Activated T-helper 17 cell treated with anti-CD3 and anti-CD28 coated beads, Interleukin-2, amount 50 U/mL, for 72 hours (primary cell): ENCODE data around the gene FBXW8. TPM values are rescaled to one million over a fixed set of nuclear protein-coding genes. Genes with fewer than 3 reads are reported as not detected.
"Not testable (repeated sequence)": the region's sequence is repeated elsewhere in the genome, so short reads cannot be mapped to it uniquely, and the experiment has no call there.

Experiments
- ATAC-seq: fragments of 150-1000 bp; cut with Tn5 transposase; replicated peaks from 2 replicates; pipeline ENCODE4 v1.10.0; 2021; ENCODE audit warnings: mild to moderate bottlenecking, moderate library complexity
- H3K27ac Mint-ChIP-seq: one replicate; pipeline ENCODE4 v1.8.0; 2022; ENCODE audit warnings: mixed read lengths
- H3K27me3 Mint-ChIP-seq: one replicate; pipeline ENCODE4 v1.8.0; 2022; ENCODE audit warnings: mixed read lengths
- H3K36me3 Mint-ChIP-seq: one replicate; pipeline ENCODE4 v1.8.0; 2022; ENCODE audit warnings: low read depth, mild to moderate bottlenecking, mixed read lengths
- H3K4me1 Mint-ChIP-seq: one replicate; pipeline ENCODE4 v1.8.0; 2022; ENCODE audit warnings: mixed read lengths
- H3K4me3 Mint-ChIP-seq: one replicate; pipeline ENCODE4 v1.8.0; 2022; ENCODE audit warnings: mild to moderate bottlenecking, mixed read lengths
- H3K9me3 Mint-ChIP-seq: one replicate; pipeline ENCODE4 v1.8.0; 2022; ENCODE audit warnings: mixed read lengths
- total RNA-seq, 2 donors: library from RNA; stranded (reverse); gene quantifications; one replicate each; pipeline ENCODE4 v1.2.3, GENCODE V29; 2022

FBXW8 gene
- total RNA-seq, 2 donors from 2014 or later, result 2.4 to 8.8 TPM

GRCh38 chr12:117053597-117054201, 142.9 kb downstream of the FBXW8 start:
- H3K36me3 Mint-ChIP-seq, result no peaks in the 10 kb centered on the region
- H3K4me3 Mint-ChIP-seq, result no peak overlapping the region
- no peak overlapping the region for H3K27ac Mint-ChIP-seq
- H3K4me1 Mint-ChIP-seq, result no peaks in the 10 kb centered on the region
- H3K27me3 Mint-ChIP-seq, result no peaks in the 10 kb centered on the region
- H3K9me3 Mint-ChIP-seq, result no peaks in the 10 kb centered on the region
- ATAC-seq, result no peak

GRCh38 chr12:117054279-117054678, 143.5 kb downstream of the FBXW8 start:
- H3K9me3 Mint-ChIP-seq, result no peaks in the 10 kb centered on the region
- no peak for ATAC-seq
- no peaks in the 10 kb centered on the region for H3K36me3 Mint-ChIP-seq
- H3K4me3 Mint-ChIP-seq, result no peak overlapping the region
- H3K27me3 Mint-ChIP-seq, result no peaks in the 10 kb centered on the region
- no peaks in the 10 kb centered on the region for H3K4me1 Mint-ChIP-seq
- H3K27ac Mint-ChIP-seq, result no peak overlapping the region

GRCh38 chr12:117057626-117058025, 146.9 kb downstream of the FBXW8 start:
- H3K27ac Mint-ChIP-seq, H3K9me3 Mint-ChIP-seq, H3K4me1 Mint-ChIP-seq, H3K4me3 Mint-ChIP-seq, H3K27me3 Mint-ChIP-seq, H3K36me3 Mint-ChIP-seq, ATAC-seq: not testable (repeated sequence)

- no peak overlapping the region for H3K27ac Mint-ChIP-seq
- no peak overlapping the region for H3K4me3 Mint-ChIP-seq
Observed at GRCh38 chr12:117058442-117059072, 147.8 kb downstream of the FBXW8 start.

GRCh38 chr12:117059156-117059555, 148.4 kb downstream of the FBXW8 start:
- H3K27ac Mint-ChIP-seq, result no peak overlapping the region
- no peak for ATAC-seq
- H3K4me3 Mint-ChIP-seq, result no peak overlapping the region
- H3K36me3 Mint-ChIP-seq, result no peaks in the 10 kb centered on the region
- no peaks in the 10 kb centered on the region for H3K9me3 Mint-ChIP-seq
- no peaks in the 10 kb centered on the region for H3K27me3 Mint-ChIP-seq
- peaks cover 14% of the 10 kb centered on the region for H3K4me1 Mint-ChIP-seq

More at GRCh38 chr12:117058442-117059072, 147.8 kb downstream of the FBXW8 start:
- no peaks in the 10 kb centered on the region for H3K27me3 Mint-ChIP-seq
- H3K4me1 Mint-ChIP-seq, result peaks cover 10% of the 10 kb centered on the region
- H3K9me3 Mint-ChIP-seq, result no peaks in the 10 kb centered on the region
- H3K36me3 Mint-ChIP-seq, result no peaks in the 10 kb centered on the region
- ATAC-seq, result no peak

- Mint-ChIP-seq H3K36me3 (no peaks in the 10 kb centered on the region), H3K4me1 (peaks cover 19% of the 10 kb centered on the region), H3K4me3 (no peak overlapping the region), H3K27me3 (no peaks in the 10 kb centered on the region), H3K27ac (no peak overlapping the region), H3K9me3 (no peaks in the 10 kb centered on the region)
- no peak for ATAC-seq
Observed at GRCh38 chr12:117060246-117060928, 149.6 kb downstream of the FBXW8 start.

DNA sequence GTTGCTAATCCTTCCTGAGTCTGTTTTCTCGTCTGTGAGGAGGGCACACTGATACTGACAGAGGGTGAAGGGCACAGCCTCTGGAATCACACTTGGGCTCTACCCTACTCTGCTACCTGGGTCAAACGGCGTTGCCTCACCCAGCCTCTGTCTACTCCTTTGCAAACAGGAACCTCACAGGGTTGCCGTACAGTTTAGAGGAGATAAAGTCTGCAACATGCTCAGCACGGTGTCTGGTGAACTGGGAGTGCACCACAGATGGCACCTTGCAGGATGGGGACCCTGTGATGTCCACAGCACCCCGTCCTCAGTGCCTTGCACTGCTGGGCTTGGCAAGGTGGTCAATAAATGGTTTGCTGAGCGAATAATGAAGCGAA, 150.2 kb downstream of the FBXW8 start:
- ATAC-seq, result no peak
- Mint-ChIP-seq H3K9me3 (no peaks in the 10 kb centered on the region), H3K4me1 (peaks cover 19% of the 10 kb centered on the region), H3K36me3 (no peaks in the 10 kb centered on the region), H3K27ac (no peak overlapping the region), H3K4me3 (no peak overlapping the region), H3K27me3 (no peaks in the 10 kb centered on the region)

GRCh38 chr12:117061555-117062079, 150.9 kb downstream of the FBXW8 start:
- H3K4me1 Mint-ChIP-seq, result peaks cover 19% of the 10 kb centered on the region
- no peaks in the 10 kb centered on the region for H3K27me3 Mint-ChIP-seq
- no peaks in the 10 kb centered on the region for H3K9me3 Mint-ChIP-seq
- H3K36me3 Mint-ChIP-seq, result no peaks in the 10 kb centered on the region
- no peak for ATAC-seq
- no peak overlapping the region for H3K27ac Mint-ChIP-seq
- H3K4me3 Mint-ChIP-seq, result no peak overlapping the region

DNA sequence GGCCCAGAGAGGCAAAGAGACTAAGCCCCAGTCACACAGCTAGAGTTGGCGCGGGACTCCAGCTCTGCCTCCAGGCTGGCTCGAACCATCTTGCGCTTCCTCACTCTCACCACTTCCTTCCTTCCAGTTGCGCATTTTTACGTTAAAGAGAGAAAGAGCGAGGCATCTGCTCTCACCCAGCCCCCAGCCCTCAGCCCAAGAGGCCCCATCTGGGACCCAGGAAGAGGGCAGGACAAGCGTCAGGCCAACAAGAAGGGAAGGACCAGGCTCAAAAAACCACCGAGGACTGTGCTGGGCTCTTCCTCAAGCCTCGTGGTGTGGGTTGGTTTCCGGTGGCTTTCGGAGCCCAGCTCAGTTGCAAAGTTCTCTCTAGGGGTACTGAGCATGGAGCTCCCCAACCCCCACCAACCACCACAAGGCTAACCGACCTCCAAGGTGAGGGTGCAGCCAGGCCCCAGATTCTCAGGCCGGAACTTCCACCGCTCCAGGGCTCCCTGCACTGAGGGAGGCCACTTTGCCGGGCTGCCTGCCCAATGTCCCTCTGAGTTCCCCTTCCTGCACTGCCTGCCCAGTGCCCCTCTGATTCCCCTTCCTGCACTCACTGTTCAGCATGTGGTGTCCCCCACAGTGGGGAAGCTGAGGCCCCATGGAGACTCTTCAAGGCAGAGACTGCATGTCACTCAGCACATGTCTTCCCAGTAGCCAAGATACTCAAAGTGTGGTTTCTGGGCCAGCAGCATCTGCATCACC, 152.6 kb downstream of the FBXW8 start:
- peak overlapping the region; percentile 75 for H3K4me3 Mint-ChIP-seq
- H3K9me3 Mint-ChIP-seq, result no peaks in the 10 kb centered on the region
- no peaks in the 10 kb centered on the region for H3K36me3 Mint-ChIP-seq
- ATAC-seq, result peak; percentile 70
- H3K27ac Mint-ChIP-seq, result peak overlapping the region; percentile 85
- peaks cover 19% of the 10 kb centered on the region for H3K4me1 Mint-ChIP-seq
- no peaks in the 10 kb centered on the region for H3K27me3 Mint-ChIP-seq

- Mint-ChIP-seq H3K36me3 (no peaks in the 10 kb centered on the region), H3K27me3 (no peaks in the 10 kb centered on the region), H3K4me3 (peak overlapping the region; percentile 75), H3K9me3 (no peaks in the 10 kb centered on the region), H3K27ac (peak overlapping the region; percentile 85), H3K4me1 (peaks cover 19% of the 10 kb centered on the region)
- no peak for ATAC-seq
Observed at GRCh38 chr12:117064049-117064448, 153.3 kb downstream of the FBXW8 start.

- no peaks in the 10 kb centered on the region for H3K36me3 Mint-ChIP-seq
- H3K4me1 Mint-ChIP-seq, result peaks cover 19% of the 10 kb centered on the region
- H3K27me3 Mint-ChIP-seq, result no peaks in the 10 kb centered on the region
- no peak for ATAC-seq
- H3K4me3 Mint-ChIP-seq, result peak overlapping the region; percentile 75
- no peak overlapping the region for H3K27ac Mint-ChIP-seq
- no peaks in the 10 kb centered on the region for H3K9me3 Mint-ChIP-seq
Observed at GRCh38 chr12:117064596-117064995, 153.8 kb downstream of the FBXW8 start.

DNA sequence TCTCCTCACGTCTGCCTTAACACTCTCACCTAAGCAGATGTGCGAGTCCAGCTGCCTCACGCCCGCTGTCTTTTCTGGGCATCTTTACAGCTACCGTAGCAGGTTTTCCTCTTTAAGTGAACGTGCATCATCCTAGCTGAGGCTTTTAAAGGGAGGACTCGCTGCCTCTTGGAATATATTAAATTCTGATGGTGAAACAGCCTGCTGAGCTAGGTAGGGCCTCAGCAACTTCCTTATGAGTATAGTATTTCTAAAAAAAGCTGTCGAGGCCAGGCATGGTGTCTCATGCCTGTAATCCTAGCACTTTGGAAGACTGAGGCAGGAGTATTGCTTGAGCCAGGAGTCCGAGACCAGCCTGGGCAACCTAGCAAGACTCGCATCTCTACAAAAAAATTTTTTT, 156.3 kb downstream of the FBXW8 start:
- no peaks in the 10 kb centered on the region for H3K36me3 Mint-ChIP-seq
- peaks cover 19% of the 10 kb centered on the region for H3K4me1 Mint-ChIP-seq
- no peaks in the 10 kb centered on the region for H3K27me3 Mint-ChIP-seq

DNA sequence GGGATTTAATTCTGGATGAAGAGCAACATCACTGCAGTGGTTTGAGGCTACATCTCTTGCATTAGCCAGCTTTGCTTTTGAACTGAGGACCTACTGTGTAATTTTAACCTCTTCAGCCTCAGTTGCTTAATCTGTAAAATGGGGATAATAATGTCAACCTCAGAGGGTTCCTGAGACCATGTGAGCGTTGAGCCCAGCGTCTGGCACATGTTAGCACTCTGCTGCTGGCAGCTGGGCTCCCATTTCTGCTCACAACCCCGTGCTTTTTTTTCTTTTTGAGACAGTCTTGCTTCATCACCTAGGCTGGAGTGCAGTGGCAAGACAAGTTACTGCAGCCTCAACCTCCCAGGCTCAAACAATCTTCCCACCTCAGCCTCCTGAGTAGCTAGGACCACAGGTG, 156.9 kb downstream of the FBXW8 start:
- H3K27me3 Mint-ChIP-seq, result no peaks in the 10 kb centered on the region
- ATAC-seq, result no peak
- H3K9me3 Mint-ChIP-seq, result no peaks in the 10 kb centered on the region
- peaks cover 18% of the 10 kb centered on the region for H3K4me1 Mint-ChIP-seq
- H3K36me3 Mint-ChIP-seq, result no peaks in the 10 kb centered on the region
- H3K27ac Mint-ChIP-seq, result no peak overlapping the region
- no peak overlapping the region for H3K4me3 Mint-ChIP-seq

More for the DNA sequence above, 156.3 kb downstream of the FBXW8 start:
- ATAC-seq, result no peak
- no peak overlapping the region for H3K4me3 Mint-ChIP-seq
- no peaks in the 10 kb centered on the region for H3K9me3 Mint-ChIP-seq
- peak overlapping the region; percentile 33 for H3K27ac Mint-ChIP-seq

GRCh38 chr12:117068492-117068891, 157.7 kb downstream of the FBXW8 start:
- H3K27ac Mint-ChIP-seq, result no peak overlapping the region

More at GRCh38 chr12:117068492-117068891, 157.7 kb downstream of the FBXW8 start:
- Mint-ChIP-seq H3K4me1 (peaks cover 9% of the 10 kb centered on the region), H3K4me3 (no peak overlapping the region), H3K9me3 (no peaks in the 10 kb centered on the region), H3K27me3 (no peaks in the 10 kb centered on the region), H3K36me3 (no peaks in the 10 kb centered on the region)
- ATAC-seq, result no peak
